Measurements from ENCODE around the gene NFYA. TPM values are rescaled to one million over a fixed set of nuclear protein-coding genes. Genes with fewer than 3 reads are reported as not detected.

NFYA gene
- total RNA-seq, 1 donor from 2014 or later = 21.0 TPM

GRCh38 chr6:41135062-41135832 is 62.5 kb downstream of the NFYA start:
- H3K27me3 ChIP-seq (ENCODE audit: low read depth) = no peaks in the 10 kb centered on the region
- H3K36me3 ChIP-seq = peaks cover 9% of the 10 kb centered on the region
- H3K27ac ChIP-seq = no peak overlapping the region
- H3K4me3 ChIP-seq = no peak overlapping the region
- DNase-seq = no peak
- no peaks in the 10 kb centered on the region for H3K9me3 ChIP-seq
- intact Hi-C loops (cut with DNase I) = no loop called here
- TF ChIP-seq CTCF (IDR thresholded peaks at IDR 0.05) = no peak
- ATAC-seq = no peak
- H3K4me1 ChIP-seq = no peaks in the 10 kb centered on the region

DNA sequence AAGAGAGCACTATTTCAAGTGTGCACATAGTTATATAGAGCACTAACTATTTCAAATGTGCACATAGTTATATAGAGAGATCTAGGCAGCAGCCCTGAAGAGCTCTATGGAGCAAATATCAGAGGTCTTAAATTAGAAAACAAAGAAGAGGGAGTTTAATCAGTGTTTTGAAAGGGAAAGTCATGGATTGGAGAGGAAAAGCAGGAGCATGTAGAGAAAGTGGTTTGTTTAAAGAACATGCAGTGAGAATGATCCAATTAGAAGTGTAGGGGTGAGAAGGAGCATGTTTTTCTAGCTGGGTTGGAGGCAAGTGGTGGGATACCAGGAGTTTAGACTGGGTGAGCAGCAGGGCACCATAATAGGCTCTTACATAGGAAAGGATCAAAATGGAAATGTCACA is 64.1 kb downstream of the NFYA start:
- TF ChIP-seq CTCF (IDR thresholded peaks at IDR 0.05) = no peak
- Histone ChIP-seq H3K4me3 (no peak overlapping the region), H3K36me3 (peaks cover 9% of the 10 kb centered on the region), H3K4me1 (no peaks in the 10 kb centered on the region), H3K9me3 (no peaks in the 10 kb centered on the region), H3K27me3 (ENCODE audit: low read depth) (no peaks in the 10 kb centered on the region), H3K27ac (no peak overlapping the region)
- ATAC-seq = no peak
- DNase-seq = no peak
- intact Hi-C loops (cut with DNase I) = no loop called here

DNA sequence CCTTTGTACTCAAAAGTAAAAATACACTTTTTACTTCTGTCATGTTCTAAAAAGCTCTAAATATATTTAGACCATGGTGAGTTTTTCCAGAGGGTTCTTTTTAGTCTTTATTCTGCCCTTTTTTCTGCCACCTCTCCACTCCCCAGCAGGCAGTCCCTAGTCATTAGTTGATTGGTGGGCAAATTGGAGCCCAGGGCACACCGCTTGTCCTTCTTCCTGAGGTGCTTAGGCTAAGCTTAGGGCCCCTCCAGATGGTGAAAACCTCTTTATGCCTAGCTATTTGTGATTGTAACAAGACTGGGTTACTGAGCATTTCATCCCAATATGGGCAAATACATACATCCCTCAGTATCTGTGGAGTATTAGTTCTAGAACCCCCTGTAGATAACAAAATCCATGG is 75.1 kb downstream of the NFYA start:
- H3K4me1 ChIP-seq = no peaks in the 10 kb centered on the region
- ATAC-seq = no peak
- no peak for TF ChIP-seq CTCF (IDR thresholded peaks at IDR 0.05)
- intact Hi-C loops (cut with DNase I) = no loop called here
- H3K36me3 ChIP-seq = no peaks in the 10 kb centered on the region
- H3K9me3 ChIP-seq = no peaks in the 10 kb centered on the region
- no peaks in the 10 kb centered on the region for H3K27me3 ChIP-seq (ENCODE audit: low read depth)
- H3K4me3 ChIP-seq = no peak overlapping the region
- DNase-seq = no peak
- H3K27ac ChIP-seq = no peak overlapping the region

Other genes with a start within 250 kb of the NFYA start
- 1.1 TPM for gene UNC5CL, start 33.8 kb upstream of the NFYA start, total RNA-seq
- gene TSPO2, start 30.5 kb upstream of the NFYA start, total RNA-seq = not detected
- gene APOBEC2, start 19.8 kb upstream of the NFYA start, total RNA-seq = 0.65 TPM
- 28.7 TPM for gene OARD1, start 618 bp upstream of the NFYA start, total RNA-seq
- gene TREML1, start 81.4 kb downstream of the NFYA start, total RNA-seq = 2.0 TPM
- gene TREM2, start 90.1 kb downstream of the NFYA start, total RNA-seq = 58.5 TPM
- 1.4 TPM for gene TREML2, start 128.2 kb downstream of the NFYA start, total RNA-seq
- not detected for gene TREML4, start 155.4 kb downstream of the NFYA start, total RNA-seq
- gene TREM1, start 213.7 kb downstream of the NFYA start, total RNA-seq = 160 TPM

Data from lower lobe of right lung (tissue), 2 donors.